Measurements from ENCODE around the gene ITGA11.

The ITGA11 gene

DNA sequence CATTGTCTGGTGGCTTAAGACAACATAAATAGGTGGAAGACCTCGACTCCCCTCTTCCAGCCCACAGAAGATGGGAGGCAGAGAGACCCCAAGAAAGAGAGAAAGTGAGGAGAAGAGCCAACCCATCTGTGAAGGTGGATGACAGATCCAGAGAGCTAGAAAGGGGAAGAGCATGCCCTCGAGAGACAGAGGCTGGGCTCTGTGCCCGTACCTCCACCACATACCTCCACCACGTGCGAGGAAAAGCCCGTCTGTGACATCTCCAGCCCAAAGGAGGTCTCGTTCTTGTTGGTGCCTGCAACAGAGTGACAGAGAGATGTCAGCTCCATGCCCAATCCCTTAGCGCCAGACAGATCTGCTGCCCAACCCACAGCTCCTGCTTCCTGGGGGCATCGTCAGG, 83.4 kb downstream of the ITGA11 start:
- no peak for DNase-seq

DNA sequence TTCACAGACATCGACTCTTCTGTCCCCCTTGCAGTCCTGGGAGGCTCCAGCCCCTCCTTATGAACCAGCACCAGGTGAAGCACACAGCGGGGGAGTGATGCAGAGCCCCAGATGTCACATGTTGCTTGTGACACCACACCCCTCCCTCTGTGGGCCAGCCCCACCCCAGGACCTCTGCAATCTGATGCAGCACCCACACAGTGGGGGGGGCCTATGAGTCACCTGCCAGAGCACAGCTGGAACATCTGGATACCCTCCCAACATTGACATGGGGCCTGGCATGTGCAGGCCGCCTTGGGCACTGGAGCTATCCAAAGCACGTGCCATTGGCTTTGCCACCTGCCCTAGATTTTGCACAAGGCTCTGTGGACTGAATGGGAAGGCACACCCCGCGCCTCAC, 83.9 kb downstream of the ITGA11 start:
- DNase-seq, result no peak

DNA sequence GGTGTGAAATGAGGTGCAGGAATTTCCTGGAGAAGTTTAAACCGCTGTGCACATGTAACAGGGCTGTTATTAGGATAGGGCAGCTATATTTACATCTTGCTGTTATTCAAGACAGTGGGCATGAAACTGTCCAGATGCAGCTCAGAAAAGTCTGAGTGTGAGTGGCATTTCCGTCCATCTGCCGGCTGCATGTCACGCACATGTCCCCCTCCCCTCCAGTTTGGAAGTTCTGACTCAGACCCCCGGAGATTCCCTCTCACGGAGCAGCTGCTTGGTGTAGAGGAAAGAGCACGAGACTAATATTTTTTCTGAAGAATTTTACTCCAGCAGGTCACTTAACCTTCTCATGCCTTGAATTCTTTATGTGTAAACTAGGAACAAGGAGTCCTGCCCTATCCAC, 84.6 kb downstream of the ITGA11 start:
- DNase-seq, result no peak

DNA sequence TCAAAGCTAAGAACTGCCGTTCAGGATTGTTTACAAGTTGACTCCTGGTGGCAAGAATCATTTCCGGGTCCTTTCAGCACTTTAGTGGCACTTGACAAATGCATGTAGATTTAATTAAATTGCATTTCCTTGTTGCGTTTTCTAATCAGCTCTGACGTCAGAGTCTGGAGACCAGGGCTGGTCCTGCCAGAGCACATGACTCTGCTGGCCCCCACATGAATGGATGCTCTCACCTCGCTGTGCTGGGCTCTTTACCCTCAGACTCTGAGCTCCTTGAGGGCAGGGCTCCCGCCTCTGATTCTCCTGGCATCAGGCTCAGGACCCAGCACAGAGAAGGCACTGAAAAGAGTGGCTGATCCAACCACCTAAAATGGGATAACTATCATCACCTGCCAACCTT, 85.0 kb downstream of the ITGA11 start:
- DNase-seq, result no peak

DNA sequence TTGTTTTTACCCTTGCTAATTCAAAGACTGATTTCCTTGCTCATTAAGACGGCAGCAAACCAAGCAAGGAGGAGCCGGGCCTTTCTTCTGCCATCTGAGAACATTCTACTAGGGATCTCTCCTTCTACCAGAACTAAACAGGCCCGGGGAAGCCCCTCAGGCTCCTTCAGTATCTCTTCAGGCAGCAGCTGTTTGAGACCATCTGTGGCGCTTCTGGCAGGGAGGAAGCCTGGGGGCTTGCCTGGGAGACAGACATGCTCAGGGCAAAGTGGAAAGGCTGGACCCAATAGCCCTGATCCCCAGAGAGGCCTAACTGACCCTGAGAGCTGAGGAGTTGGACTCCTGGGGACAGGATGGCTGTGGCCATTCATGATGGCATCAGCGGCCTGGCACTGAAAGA, 86.5 kb downstream of the ITGA11 start:
- no peak for DNase-seq

DNA sequence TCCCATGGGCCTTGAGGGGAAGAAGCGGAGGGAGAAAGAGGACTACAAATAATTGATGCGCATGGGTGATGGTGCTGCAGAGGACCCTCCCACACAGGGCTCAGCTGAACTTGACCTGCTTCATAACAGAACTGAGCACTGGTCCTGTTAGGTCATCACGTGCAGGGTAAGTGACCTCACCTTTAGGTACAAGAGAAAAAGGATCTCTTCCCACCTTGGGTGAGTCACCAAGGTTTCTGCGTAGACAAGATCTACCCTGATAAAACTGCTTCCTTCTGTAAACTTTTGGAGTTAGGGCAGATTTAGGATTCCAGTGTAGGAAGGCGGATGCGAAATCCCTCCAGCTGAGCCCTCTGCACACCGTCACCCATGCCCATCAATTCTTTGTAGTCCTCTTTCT, 87.4 kb downstream of the ITGA11 start:
- DNase-seq, result no peak

DNA sequence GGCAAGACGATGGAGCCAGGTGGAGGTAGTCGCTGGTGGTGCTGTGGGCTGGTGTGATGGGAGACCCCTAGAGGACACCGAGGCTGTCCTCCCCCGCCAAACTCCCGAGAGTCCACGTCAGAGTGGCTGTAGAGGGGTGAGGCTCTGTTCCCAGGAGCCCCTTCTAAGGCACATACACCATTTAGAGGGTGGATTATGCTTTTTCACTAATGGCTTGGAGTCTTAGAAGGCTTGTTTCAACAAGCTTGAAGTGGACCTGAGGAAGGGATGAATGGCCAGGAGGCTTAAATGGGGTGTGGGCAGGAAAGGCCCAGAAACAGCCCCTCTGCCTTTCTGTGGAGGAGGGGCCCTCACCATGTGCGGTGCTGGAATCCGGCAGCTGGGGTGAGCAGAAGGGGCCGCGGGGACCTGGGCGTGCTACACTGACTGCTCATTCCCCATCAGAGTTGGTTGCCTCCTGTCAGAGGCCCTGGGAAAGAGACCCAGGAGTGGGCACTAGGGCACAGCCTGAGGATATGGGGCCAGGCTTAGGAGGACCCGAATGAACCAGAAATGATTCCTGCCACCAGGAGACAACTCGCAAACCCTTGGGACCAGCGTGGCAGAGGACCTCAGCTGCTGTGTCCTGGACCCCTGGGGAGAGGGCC, 88.3 kb downstream of the ITGA11 start:
- no peak for DNase-seq

DNA sequence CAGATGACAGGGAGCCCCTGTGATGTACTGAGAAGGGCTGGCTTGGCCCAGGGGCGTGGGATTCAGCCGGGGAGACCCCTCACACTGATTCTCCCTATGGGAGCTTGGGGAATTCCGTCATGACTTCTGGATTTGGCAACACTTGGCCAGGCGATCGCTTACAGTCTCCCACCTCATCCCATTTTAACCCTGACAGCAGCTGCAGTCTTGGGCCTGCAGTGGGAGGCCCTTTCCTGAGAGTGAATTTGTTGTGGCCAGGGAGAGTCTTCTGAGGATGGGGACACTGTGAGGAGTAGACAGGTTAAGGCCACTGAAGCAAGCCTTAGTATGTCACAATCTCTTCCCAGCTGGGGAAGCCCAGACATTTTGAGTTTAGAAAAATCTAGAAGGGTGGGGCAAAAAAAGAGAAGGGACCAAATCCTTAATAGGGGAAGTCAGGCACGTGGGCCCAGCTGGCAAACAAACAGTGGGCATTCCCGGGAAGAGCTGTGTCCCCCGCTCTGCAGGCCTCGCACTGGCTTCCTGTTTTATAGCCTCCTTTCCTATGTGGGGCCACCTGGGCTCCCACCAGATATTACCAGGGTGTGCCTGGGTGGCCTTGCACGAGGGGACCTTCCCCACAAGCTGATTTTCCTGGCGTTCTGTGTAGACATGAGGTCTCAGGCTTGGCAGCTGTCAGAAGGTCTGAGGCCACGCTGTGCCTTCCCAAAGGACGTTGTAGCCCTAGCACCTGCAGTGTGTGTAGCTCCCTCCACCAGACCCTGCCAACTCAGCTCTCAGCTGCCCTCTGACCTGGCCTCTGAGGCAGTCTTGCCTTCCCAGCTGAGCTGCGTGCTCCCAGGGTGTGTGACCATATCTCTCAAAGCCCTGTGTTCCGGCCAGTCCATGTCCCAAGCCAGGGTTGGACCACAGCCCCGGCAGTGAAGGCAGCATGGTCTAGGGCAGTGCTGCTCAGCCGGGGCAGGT, 89.9 kb downstream of the ITGA11 start:
- no peak for DNase-seq

DNA sequence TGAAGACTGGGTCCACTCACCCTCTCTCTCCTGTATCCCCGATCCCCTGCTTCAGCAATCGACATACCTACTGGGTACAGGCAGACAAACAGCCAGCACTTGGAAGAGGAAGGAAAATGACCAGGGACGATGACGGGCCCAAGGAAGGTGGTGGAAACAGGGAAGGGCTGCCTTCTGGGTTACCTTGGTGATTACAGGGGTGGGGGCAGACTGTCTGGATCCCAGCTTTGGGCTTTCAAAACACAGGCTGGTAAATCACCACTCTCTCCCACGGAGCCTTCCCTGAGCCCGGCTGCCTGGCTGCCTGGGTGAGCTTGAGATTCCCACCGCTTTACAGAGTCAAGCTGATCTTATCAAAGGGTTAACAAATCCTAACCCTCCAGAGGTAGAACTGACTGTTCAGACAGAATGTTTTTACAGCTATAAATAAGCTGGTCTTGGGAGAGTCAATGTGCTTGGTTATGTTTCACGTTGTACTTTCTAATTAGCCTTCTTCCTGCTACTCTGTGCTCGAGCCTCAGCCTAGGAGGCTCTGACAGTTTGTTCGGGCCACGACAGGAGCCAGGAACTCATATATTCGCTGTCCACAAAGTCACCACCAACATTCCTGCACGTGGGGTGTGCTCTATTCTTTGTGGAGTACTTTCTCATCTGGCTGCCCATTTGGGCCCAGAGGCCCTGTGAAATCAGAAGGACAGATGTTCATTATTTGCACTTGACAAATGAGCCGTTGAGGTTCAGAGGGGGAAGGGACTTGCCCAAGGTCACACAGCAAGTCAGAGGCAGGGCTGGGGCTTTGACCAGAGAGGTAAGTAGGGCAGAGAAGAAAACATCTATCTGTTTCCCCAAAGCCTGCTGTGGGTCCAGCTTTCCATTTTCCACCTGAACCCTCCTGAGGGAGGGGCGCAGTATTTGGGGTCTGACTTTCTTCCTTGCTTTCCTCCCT, 91.0 kb downstream of the ITGA11 start:
- no peak for DNase-seq

DNA sequence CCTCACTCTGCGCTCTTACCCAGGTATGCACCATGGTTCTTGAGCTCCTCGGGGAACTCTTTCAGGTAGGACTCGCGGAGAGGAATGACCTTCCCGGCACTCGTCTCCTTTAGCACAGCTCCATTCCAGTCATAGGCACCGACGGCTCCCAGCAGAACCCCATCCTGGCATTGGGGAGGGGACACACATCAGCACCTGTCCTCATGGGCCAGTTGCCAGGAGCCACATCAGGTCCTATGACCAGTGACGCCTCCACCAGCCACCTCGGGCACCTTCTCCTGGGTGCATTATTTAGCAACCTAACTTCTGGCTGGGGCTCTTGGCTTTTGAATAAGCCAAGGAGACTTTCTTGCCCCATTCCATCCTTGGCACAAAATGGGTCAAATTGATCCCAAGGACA, 92.5 kb downstream of the ITGA11 start:
- DNase-seq, result no peak

DNA sequence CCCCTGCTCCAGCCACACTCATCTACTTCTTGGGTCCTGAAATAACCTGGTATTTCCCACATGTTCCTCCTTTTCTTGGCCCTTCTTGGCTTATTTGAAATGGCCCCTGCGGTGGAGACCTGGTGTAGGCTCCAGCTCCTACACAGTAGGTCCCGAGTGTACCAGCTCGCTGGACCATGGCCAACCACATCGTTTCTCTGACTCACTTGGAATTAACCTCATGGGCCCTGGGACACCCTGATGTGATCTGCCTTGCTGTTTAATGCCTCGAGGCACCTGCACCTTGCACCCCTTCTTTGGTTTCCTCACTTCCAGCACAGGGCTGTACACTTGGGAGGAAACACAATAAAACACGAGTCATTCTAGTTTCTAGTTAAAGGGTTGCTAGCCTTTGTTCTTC, 94.1 kb downstream of the ITGA11 start:
- DNase-seq, result no peak

DNA sequence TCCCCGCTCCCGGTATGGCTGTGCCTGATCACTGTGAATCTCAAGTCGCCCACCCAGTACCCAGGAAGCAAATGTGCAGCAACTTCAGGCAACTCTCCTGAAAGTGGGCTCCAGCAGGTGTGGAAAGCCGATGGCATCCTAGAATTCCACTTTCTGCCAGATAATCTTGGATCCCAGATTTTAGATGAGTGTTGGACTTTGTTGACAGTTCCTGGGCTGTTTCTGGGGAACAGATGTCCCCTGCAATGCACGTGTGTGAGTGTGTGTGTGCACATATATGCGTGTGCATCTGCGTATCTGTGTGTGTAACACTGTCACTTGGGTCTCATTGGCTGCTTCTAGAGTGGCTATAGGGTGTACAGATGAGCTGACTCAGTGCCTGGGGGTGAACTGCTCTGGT, 95.4 kb downstream of the ITGA11 start:
- DNase-seq, result no peak

DNA sequence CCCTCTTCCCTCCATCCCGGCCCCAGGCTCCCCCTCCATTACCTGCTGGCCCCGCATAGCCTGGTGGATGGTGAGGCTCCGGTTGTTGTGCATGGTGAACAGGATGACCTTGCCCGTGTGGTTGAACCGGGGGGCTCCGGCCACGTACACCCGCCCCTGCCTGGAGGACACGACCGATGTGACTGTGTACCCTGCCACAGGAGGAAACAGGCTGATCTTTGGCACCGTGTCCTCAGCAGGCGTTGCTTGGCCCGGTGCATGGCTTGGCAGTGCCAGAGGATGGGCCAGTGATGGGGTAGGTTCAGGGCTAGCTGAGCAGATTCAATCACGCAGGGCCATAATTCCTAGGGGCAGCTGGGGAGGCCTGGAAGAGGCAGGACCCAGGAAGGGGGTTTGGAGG, 96.3 kb downstream of the ITGA11 start:
- DNase-seq, result no peak

DNA sequence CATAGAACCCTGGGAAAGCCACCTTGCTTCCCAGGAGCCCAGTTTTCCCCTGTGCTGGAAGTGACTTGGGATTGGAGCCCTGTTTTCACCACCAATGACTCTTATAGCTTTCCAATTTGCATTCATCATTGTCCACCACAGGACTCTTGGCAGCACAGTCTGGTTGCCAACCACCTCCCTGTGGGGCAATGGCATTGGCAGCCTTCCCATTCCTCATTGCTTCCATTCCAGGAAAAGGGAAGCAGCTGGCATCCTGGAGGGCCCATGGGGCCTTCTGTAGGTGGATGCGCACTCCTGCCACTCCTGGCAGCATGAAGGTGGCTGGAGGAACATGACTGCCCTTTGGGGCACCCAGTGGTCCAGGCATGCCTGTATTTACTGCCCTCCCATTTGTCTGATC, 96.7 kb downstream of the ITGA11 start:
- no peak for DNase-seq

DNA sequence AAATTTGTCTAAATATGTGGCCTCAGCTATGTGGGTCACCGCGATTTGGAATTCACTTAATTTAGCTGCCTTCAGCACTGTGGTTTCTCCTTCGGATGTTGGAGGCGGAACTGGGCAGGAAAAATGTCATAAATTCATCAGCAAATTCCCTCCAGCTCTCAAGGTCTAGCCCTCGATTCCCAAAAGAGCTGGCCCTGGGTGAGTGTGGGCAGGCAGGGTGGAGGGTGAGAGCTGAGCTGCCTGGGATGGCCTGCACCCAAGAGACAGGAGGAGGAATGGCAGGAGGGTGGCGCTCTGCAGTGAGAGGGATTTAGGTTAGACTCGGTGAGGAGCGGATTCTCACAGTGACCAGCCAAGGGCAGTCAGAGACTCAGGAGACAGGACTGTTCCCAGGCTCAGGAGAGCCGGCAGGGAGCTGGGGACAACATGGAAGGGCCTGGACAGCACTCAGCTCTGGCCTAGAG, 97.3 kb downstream of the ITGA11 start:
- no peak for DNase-seq

DNA sequence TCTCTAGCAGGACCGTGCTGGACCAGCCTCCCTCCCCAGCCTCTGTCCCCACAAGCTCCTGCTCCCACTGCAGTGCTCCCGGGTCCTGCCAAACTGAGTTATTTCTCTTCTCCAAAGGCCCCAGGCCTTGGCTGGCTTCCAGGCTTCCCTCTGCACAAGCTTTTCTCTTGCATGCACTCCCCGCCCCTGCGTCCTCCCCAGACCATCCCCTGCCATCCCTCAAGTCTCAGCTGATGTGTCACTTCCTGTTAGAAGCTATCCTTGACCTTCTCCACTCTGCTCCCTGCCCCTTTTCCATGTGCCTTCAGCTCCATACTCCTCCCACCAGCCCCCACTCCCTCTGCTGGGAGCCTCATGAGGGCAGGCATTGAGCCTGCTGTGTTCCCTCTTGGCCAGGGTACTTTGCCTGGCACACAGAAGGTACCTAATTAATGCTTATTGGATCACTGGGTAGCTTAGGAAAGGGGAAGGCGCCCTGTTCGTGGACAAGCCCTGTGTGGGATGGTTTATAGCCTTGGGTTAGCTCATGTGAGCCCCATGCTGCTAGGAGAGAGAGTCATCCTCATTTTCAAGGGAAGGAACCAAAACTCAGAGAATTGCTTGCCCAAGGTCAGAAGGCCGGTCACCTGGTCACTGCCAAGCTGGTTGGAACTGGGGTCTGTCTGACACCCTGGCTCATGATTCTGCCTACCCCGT, 98.0 kb downstream of the ITGA11 start:
- no peak for DNase-seq

DNA sequence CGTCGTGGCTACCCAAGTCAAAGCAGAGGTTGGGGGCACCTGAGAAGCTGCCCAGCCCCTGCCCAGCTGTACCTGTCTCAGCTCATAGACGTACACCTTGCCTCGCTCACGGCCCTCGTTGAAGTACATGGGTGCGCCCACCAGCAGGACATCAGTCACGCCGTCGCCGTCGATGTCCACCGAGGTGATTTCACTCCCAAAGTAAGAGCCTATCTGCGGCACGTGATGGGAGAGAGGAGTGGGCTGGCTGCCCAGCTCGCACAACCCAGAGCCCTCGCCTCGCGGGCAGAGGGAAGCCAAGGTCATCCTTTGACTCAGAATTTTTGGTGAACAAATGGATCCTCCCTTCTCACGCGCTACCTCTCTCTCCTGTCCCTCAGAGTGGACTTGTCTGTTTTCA, 99.7 kb downstream of the ITGA11 start:
- no peak for DNase-seq

DNA sequence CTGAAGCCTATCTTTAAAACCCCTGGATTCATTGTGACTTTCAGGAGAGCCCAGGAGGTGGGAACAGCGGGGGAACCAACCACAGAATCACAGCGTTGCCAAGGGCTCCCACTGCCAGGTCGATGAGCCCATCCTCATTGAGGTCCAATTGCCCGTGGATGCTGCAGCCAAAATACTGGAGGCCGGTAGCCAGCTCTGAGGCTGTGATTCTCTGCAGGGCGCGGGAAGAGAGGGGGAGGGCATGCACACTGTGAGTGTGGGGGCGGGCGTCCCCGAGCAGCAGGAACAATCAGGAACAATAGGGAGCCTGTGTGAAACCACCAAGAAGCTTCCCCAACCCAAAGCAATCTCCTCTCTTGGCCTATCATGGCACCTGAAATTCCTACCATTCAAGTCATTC, 101.1 kb downstream of the ITGA11 start:
- DNase-seq, result no peak

DNA sequence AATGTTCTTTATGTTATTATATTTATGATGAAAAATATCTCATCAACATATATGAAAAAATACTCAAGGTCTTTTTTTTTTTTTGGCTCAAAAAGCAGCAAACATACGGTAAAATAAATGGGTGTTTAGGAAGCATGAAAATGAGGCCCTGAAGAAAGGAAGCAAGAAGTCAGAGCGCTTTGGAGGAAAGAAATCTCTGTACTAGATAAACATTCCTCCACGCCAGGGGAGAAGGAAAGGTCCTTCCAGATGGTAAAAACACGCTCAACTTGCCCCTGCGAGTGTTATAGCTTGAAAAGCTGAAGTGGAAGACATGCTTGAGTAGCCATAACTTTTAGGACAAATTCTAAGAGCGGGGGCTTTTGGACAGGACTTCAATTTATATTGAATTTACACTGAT, 101.5 kb downstream of the ITGA11 start:
- DNase-seq, result no peak

DNA sequence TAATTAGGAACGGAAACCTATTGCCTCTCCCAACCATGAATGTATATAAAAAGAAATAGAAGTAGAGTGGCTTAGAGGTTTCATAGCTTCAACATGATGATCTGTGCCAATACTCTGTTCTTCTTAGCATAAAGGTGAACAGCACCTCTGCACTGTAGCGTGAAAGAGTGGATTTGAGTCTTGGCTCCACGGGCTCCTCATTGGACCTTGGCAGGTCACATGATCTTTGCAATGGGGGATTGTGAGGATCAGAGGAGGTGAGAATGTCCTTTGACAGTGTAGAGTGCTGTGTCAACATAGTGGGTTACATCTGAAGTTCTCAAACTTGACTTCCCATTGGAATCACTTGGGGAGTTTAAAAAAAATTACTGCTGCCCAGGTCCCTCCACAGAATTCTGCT, 103.0 kb downstream of the ITGA11 start:
- DNase-seq, result no peak

DNA sequence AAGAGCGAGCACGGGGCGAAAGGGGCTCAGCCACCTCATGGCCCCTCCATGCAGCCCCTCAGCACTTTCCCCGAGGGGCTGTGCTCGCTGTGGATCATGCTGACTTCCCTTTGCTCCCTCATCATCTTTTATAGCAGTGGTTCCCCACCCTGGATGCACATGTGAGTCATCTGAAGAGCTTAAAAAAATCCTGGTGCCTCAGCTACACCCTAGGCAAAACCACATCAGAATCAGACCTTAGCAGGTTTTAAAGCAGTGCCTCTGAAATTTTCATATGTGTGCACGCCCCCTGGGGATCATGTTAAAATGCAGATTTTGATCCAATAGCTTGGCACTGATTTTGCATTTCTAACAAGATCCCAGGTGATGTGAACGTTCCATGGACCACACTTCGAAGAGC, 103.5 kb downstream of the ITGA11 start:
- no peak for DNase-seq

DNA sequence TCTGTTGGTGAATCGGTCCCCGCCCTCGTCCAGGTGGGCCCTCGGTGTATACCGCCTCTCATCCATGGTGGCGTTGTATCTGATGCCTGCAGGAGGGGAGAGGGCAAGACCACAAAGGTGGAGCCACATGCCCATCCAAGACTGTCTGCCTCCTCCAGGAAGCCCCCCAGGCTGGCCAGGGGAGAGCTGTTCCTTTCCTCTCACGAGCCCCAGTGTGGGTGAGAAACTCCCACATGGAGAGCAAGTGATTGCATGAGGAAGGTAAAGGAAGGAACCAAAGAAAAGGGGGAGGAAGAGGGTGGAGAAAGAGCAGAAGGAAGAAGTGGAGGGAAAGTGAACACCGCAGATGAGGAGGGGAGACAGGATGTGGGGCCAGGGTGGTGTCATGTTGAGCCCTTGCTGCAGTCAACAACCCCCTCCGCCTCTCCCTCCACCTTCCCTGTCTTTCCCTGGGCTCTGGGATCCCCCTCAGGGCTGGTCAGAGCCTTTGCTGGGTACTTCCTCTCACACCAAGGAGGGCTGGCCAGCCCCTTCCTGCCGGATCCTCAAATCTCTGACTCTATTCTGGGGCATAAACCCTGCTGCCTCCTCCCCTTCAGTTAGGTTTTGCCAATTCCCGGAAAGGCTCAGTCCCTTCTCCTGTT, 105.1 kb downstream of the ITGA11 start:
- DNase-seq, result no peak

Data from stimulated activated naive CD4-positive, alpha-beta T cell treated with Interleukin-2 at 50 U/mL for 16 hours (primary cell).